Measurements from ENCODE around the gene TRPC4AP. TPM values are rescaled to one million over a fixed set of nuclear protein-coding genes. Genes with fewer than 3 reads are reported as not detected.

TRPC4AP gene
- total RNA-seq, 1 experiment from 2014 or later: 48.6 TPM

DNA sequence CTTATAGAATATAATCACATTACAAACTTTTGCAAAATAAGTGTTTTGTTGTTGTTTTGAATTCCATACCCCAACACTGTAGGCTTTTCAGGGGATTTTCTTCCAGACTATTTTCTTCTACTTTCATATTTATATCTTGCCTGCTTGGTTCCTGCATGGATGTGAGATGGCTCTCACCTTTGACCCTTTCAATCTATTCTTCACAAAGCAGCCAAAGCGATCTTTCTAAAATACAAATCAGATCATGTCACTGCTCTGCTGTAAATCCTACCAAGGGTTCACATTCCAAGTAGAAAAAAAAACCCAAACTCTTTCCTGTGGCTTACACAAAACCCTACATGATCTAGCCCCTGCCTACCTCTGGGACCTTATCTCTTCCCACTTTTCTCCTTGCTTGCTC lies 25.0 kb upstream of the TRPC4AP start:
- DNase-seq (ENCODE audit: low read depth, low spot score) (no peak), ATAC-seq (no peak)
- no TSS peak for BruUV-seq (replicated peaks)
- POLR2A ChIA-PET: no interaction called here
- RAD21 ChIA-PET (ENCODE audit: low non-redundant PET in 1 of 2, low total read pairs in 2 of 2, uncharacterized antibody in 2 of 2, unreplicated experiment in 2 of 2): no interaction called here
- intact Hi-C loops (cut with micrococcal nuclease): no loop called here
- Histone ChIP-seq H3K9me3 (ENCODE audit: control insufficient read depth in 1 of 2, insufficient read depth in 1 of 2, low read depth in 1 of 2, low read length in 2 of 2) (no peaks in the 10 kb centered on the region), H4K20me1 (ENCODE audit: insufficient read depth) (no peaks in the 10 kb centered on the region), H3K4me1 (ENCODE audit: control insufficient read depth in 1 of 2, insufficient read depth in 2 of 2, low read length in 2 of 2) (no peaks in the 10 kb centered on the region), H3K27me3 (ENCODE audit: insufficient read depth, low read length) (no peaks in the 10 kb centered on the region), H3K27ac (ENCODE audit: low read depth, low read length) (no peak overlapping the region), H3K4me2 (ENCODE audit: low read length) (no peak overlapping the region), H3K79me2 (ENCODE audit: insufficient read depth, low read length) (no peaks in the 10 kb centered on the region), H3K9ac (ENCODE audit: low read length) (no peak overlapping the region), H2AFZ (ENCODE audit: low read depth, low read length, poor library complexity, severe bottlenecking) (no peak overlapping the region), H3K4me3 (replicated peaks in 1 of 2; ENCODE audit: low read depth in 1 of 2, low read length in 2 of 2) (no peak overlapping the region), H3K36me3 (ENCODE audit: control insufficient read depth in 1 of 2, insufficient read depth in 2 of 2, low read length in 2 of 2) (peaks cover 7 to 11% of the 10 kb centered on the region in 2 experiments; a peak in 2 of 4 replicates), H3K9me2 (ENCODE audit: insufficient read depth) (no peaks in the 10 kb centered on the region)
- TF ChIP-seq, protein P1, sequence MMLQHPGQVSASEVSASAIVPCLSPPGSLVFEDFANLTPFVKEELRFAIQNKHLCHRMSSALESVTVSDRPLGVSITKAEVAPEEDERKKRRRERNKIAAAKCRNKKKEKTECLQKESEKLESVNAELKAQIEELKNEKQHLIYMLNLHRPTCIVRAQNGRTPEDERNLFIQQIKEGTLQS (IDR thresholded peaks at IDR 0.05): no peak
- TF ChIP-seq SIN3A (IDR thresholded peaks at IDR 0.05; ENCODE audit: low read depth) (no peak), FOSL1 (IDR thresholded peaks at IDR 0.05; ENCODE audit: low read depth) (no peak), CBX3 (IDR thresholded peaks at IDR 0.05; ENCODE audit: low read depth) (no peak), ELF1 (IDR thresholded peaks at IDR 0.05; ENCODE audit: borderline replicate concordance, low read depth) (no peak), POLR2A (IDR thresholded peaks at IDR 0.05; ENCODE audit: borderline replicate concordance, extremely low read depth, insufficient read depth, insufficient read length) (no peak), ZNF274 (IDR thresholded peaks at IDR 0.05; ENCODE audit: low read depth, low read length) (no peak), SRF (IDR thresholded peaks at IDR 0.05; ENCODE audit: low read depth) (no peak), POLR2AphosphoS5 (IDR thresholded peaks at IDR 0.05; ENCODE audit: low read depth, low read length) (no peak), SP1 (IDR thresholded peaks at IDR 0.05; ENCODE audit: low read depth) (no peak), YY1 (IDR thresholded peaks at IDR 0.05; ENCODE audit: extremely low read depth, insufficient replicate concordance, low read depth, low read length) (no peak), JUND (IDR thresholded peaks at IDR 0.05) (no peak), RAD21 (IDR thresholded peaks at IDR 0.05; ENCODE audit: low read depth) (no peak)
- TF ChIP-seq, protein P2, sequence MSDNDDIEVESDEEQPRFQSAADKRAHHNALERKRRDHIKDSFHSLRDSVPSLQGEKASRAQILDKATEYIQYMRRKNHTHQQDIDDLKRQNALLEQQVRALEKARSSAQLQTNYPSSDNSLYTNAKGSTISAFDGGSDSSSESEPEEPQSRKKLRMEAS (IDR thresholded peaks at IDR 0.05): no peak
- TF ChIP-seq, protein P3, sequence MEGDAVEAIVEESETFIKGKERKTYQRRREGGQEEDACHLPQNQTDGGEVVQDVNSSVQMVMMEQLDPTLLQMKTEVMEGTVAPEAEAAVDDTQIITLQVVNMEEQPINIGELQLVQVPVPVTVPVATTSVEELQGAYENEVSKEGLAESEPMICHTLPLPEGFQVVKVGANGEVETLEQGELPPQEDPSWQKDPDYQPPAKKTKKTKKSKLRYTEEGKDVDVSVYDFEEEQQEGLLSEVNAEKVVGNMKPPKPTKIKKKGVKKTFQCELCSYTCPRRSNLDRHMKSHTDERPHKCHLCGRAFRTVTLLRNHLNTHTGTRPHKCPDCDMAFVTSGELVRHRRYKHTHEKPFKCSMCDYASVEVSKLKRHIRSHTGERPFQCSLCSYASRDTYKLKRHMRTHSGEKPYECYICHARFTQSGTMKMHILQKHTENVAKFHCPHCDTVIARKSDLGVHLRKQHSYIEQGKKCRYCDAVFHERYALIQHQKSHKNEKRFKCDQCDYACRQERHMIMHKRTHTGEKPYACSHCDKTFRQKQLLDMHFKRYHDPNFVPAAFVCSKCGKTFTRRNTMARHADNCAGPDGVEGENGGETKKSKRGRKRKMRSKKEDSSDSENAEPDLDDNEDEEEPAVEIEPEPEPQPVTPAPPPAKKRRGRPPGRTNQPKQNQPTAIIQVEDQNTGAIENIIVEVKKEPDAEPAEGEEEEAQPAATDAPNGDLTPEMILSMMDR (IDR thresholded peaks at IDR 0.05 in 2 of 3, conservative IDR thresholded peaks at IDR 0.05 in 1 of 3; ENCODE audit: borderline replicate concordance in 1 of 3, insufficient read depth in 1 of 3, low read depth in 2 of 3, low read length in 2 of 3): no peak
- TF ChIP-seq, protein P4, sequence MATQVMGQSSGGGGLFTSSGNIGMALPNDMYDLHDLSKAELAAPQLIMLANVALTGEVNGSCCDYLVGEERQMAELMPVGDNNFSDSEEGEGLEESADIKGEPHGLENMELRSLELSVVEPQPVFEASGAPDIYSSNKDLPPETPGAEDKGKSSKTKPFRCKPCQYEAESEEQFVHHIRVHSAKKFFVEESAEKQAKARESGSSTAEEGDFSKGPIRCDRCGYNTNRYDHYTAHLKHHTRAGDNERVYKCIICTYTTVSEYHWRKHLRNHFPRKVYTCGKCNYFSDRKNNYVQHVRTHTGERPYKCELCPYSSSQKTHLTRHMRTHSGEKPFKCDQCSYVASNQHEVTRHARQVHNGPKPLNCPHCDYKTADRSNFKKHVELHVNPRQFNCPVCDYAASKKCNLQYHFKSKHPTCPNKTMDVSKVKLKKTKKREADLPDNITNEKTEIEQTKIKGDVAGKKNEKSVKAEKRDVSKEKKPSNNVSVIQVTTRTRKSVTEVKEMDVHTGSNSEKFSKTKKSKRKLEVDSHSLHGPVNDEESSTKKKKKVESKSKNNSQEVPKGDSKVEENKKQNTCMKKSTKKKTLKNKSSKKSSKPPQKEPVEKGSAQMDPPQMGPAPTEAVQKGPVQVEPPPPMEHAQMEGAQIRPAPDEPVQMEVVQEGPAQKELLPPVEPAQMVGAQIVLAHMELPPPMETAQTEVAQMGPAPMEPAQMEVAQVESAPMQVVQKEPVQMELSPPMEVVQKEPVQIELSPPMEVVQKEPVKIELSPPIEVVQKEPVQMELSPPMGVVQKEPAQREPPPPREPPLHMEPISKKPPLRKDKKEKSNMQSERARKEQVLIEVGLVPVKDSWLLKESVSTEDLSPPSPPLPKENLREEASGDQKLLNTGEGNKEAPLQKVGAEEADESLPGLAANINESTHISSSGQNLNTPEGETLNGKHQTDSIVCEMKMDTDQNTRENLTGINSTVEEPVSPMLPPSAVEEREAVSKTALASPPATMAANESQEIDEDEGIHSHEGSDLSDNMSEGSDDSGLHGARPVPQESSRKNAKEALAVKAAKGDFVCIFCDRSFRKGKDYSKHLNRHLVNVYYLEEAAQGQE (IDR thresholded peaks at IDR 0.05; ENCODE audit: low read depth): no peak
- CTCF ChIA-PET: no interaction called here
